KMS-11 (cell line): ENCODE results near the gene C5orf58.

ENCODE experiments used
- H2AFZ ChIP-seq: fragments of 200-600 bp; sonication (generic); 2 replicates; pipeline ENCODE4 v1.6.1; 2016; ENCODE audit warnings: antibody characterized with exemption, mixed run types, low read depth
- H3K27ac ChIP-seq: fragments of 200-600 bp; sonication (generic); 2 replicates; pipeline ENCODE4 v1.6.1; 2016; ENCODE audit warnings: mild to moderate bottlenecking, mixed run types
- H3K27me3 ChIP-seq: fragments of 200-600 bp; sonication (generic); 2 replicates; pipeline ENCODE4 v1.6.1; 2017; ENCODE audit warnings: mild to moderate bottlenecking, low read depth, mixed run types, moderate library complexity; ENCODE audit not compliant: insufficient read depth
- H3K36me3 ChIP-seq: fragments of 200-600 bp; sonication (generic); 2 replicates; pipeline ENCODE4 v1.6.1; 2017; ENCODE audit warnings: mild to moderate bottlenecking, mixed run types; ENCODE audit not compliant: insufficient read depth
- H3K4me1 ChIP-seq: fragments of 200-600 bp; sonication (generic); 2 replicates; pipeline ENCODE4 v1.6.1; 2016; ENCODE audit warnings: mild to moderate bottlenecking, low read depth, mixed run types; ENCODE audit not compliant: poor library complexity, severe bottlenecking
- H3K4me2 ChIP-seq: fragments of 200-600 bp; sonication (generic); 2 replicates; pipeline ENCODE4 v1.7.0; 2016; ENCODE audit warnings: mild to moderate bottlenecking, mixed run types
- H3K4me3 ChIP-seq: fragments of 200-600 bp; sonication (generic); IDR thresholded peaks from 2 replicates; pipeline ENCODE4 v1.6.1; 2017; ENCODE audit warnings: low read depth, low read length, mixed read lengths; ENCODE audit not compliant: insufficient read depth
- H3K79me2 ChIP-seq: fragments of 200-600 bp; sonication (generic); 2 replicates; pipeline ENCODE4 v1.6.1; 2016; ENCODE audit warnings: low read depth, mixed run types; ENCODE audit not compliant: insufficient read depth
- H3K9ac ChIP-seq: fragments of 200-600 bp; sonication (generic); 2 replicates; pipeline ENCODE4 v1.6.1; 2016; ENCODE audit warnings: mild to moderate bottlenecking, mixed run types
- H4K20me1 ChIP-seq: fragments of 200-600 bp; sonication (generic); 2 replicates; pipeline ENCODE4 v1.6.1; 2016; ENCODE audit warnings: mild to moderate bottlenecking, mixed run types; ENCODE audit not compliant: insufficient read depth
- CTCF ChIP-seq: fragments of 200-600 bp; sonication (generic); conservative IDR thresholded peaks from 2 replicates; pipeline ENCODE4 v1.6.1; 2017; ENCODE audit warnings: low read depth, mild to moderate bottlenecking, antibody characterized with exemption, low read length, moderate library complexity, mixed read lengths

The C5orf58 gene

GRCh38 chr5:170252109-170252508, 19.3 kb downstream of the C5orf58 start:
- Histone ChIP-seq H2AFZ (no peak overlapping the region), H3K4me3 (no peak overlapping the region), H3K27ac (no peak overlapping the region), H4K20me1 (no peaks in the 10 kb centered on the region), H3K79me2 (no peaks in the 10 kb centered on the region), H3K9ac (no peak overlapping the region), H3K27me3 (no peaks in the 10 kb centered on the region), H3K4me2 (no peak overlapping the region), H3K4me1 (no peaks in the 10 kb centered on the region), H3K36me3 (no peaks in the 10 kb centered on the region)
- TF ChIP-seq CTCF: no peak

- Histone ChIP-seq H3K36me3 (no peaks in the 10 kb centered on the region), H4K20me1 (no peaks in the 10 kb centered on the region), H2AFZ (no peak overlapping the region), H3K4me1 (no peaks in the 10 kb centered on the region), H3K4me3 (no peak overlapping the region), H3K79me2 (no peaks in the 10 kb centered on the region), H3K27me3 (no peaks in the 10 kb centered on the region), H3K27ac (no peak overlapping the region), H3K4me2 (no peak overlapping the region), H3K9ac (no peak overlapping the region)
- TF ChIP-seq CTCF: no peak
These were observed 20.1 kb downstream of the C5orf58 start for GRCh38 chr5:170252720-170253350.

- Histone ChIP-seq H3K36me3 (no peaks in the 10 kb centered on the region), H4K20me1 (no peaks in the 10 kb centered on the region), H3K4me1 (no peaks in the 10 kb centered on the region), H3K4me3 (no peak overlapping the region), H3K4me2 (no peak overlapping the region), H2AFZ (no peak overlapping the region), H3K79me2 (no peaks in the 10 kb centered on the region), H3K27me3 (no peaks in the 10 kb centered on the region), H3K27ac (no peak overlapping the region), H3K9ac (no peak overlapping the region)
- no peak for TF ChIP-seq CTCF
These were observed 21.3 kb downstream of the C5orf58 start for GRCh38 chr5:170254056-170254455.

GRCh38 chr5:170256571-170256970, 23.8 kb downstream of the C5orf58 start:
- H3K27ac ChIP-seq: no peak overlapping the region
- no peak overlapping the region for H2AFZ ChIP-seq
- H3K4me3 ChIP-seq: no peak overlapping the region
- no peaks in the 10 kb centered on the region for H4K20me1 ChIP-seq
- no peak overlapping the region for H3K9ac ChIP-seq
- no peak for TF ChIP-seq CTCF
- H3K79me2 ChIP-seq: no peaks in the 10 kb centered on the region
- no peak overlapping the region for H3K4me2 ChIP-seq
- H3K36me3 ChIP-seq: no peaks in the 10 kb centered on the region
- no peaks in the 10 kb centered on the region for H3K27me3 ChIP-seq
- H3K4me1 ChIP-seq: no peaks in the 10 kb centered on the region
